ENCODE results near the gene SNAI3. TPM values are rescaled to one million over a fixed set of nuclear protein-coding genes. Genes with fewer than 3 reads are reported as not detected.

The SNAI3 gene
- total and polyA plus RNA-seq, 4 donors = 1.1 to 3.8 (median 2.9) TPM

DNA sequence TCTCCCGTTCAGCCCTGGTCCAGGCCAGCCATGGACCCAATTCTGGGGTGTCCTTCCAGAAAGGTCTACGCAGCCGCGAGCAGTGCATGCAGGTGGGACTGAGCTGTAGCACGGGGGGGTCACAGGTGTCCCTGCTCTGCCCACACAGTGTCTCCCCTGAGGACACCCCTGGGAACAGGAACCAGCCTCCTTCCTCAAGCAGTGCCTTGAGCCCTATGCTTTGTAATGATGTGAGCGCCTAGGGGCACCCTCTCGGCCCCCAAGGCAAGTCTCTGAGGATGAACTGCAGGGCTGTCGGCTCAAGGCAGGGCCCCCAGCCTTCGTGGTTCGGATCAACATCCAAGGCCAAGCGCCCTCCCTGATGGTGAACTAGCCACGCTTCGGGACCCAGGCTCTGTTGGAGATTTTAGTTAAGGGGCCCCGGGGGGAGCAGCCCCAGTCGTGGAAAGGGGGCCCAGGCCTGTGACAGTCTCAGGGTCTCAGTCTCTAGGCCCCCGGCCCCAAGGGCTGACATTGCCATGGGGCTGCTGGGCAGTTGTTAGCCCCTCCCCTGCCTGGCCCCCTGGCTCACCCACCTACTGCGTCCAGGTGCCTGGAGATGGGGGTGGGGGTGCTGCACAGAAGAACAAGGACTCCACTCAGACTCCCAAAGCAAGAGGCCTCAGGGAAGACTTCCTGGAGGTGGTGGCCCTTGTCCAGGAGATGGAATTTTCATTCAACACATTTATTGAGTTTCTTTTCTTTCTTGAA is 45.6 kb downstream of the SNAI3 start:
- DNase-seq = no peak

DNA sequence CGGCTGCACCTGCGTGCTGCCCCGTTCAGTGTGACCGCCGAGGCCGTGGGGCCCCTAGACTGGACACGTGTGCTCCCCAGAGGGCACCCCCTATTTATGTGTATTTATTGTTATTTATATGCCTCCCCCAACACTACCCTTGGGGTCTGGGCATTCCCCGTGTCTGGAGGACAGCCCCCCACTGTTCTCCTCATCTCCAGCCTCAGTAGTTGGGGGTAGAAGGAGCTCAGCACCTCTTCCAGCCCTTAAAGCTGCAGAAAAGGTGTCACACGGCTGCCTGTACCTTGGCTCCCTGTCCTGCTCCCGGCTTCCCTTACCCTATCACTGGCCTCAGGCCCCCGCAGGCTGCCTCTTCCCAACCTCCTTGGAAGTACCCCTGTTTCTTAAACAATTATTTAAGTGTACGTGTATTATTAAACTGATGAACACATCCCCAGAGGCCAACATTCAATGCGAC is 46.2 kb downstream of the SNAI3 start:
- H3K4me1 ChIP-seq (ENCODE audit: control insufficient read depth in 5 of 5, insufficient read depth in 5 of 5, low read length in 5 of 5) = peaks cover 0 to 4% (median 0%) of the 10 kb centered on the region in 5 donors
- H3K9me3 ChIP-seq (ENCODE audit: control insufficient read depth in 4 of 4, insufficient read depth in 3 of 4, low read length in 3 of 4) = peaks cover 0 to 2% (median 0%) of the 10 kb centered on the region in 4 donors
- peaks cover 0 to 49% (median 26%) of the 10 kb centered on the region in 3 donors for H3K27me3 ChIP-seq (ENCODE audit: control insufficient read depth in 3 of 3, insufficient read depth in 3 of 3, low read length in 2 of 3)
- no peak for DNase-seq
- H3K4me3 ChIP-seq = no peak overlapping the region
- ATAC-seq (ENCODE audit: insufficient read depth, low FRiP score) = no peak
- WGBS, 2 donors = 40 to 42% methylated on average over 13 of the region's 13 CpGs
- peaks cover 0 to 15% (median under 1%) of the 10 kb centered on the region in 4 donors for H3K36me3 ChIP-seq (ENCODE audit: control insufficient read depth in 4 of 4, insufficient read depth in 4 of 4, low read length in 4 of 4)
- H3K27ac ChIP-seq (ENCODE audit: low read depth in 1 of 2, low read length in 1 of 2) = no peak overlapping the region
- TF ChIP-seq, protein P1, sequence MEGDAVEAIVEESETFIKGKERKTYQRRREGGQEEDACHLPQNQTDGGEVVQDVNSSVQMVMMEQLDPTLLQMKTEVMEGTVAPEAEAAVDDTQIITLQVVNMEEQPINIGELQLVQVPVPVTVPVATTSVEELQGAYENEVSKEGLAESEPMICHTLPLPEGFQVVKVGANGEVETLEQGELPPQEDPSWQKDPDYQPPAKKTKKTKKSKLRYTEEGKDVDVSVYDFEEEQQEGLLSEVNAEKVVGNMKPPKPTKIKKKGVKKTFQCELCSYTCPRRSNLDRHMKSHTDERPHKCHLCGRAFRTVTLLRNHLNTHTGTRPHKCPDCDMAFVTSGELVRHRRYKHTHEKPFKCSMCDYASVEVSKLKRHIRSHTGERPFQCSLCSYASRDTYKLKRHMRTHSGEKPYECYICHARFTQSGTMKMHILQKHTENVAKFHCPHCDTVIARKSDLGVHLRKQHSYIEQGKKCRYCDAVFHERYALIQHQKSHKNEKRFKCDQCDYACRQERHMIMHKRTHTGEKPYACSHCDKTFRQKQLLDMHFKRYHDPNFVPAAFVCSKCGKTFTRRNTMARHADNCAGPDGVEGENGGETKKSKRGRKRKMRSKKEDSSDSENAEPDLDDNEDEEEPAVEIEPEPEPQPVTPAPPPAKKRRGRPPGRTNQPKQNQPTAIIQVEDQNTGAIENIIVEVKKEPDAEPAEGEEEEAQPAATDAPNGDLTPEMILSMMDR (IDR thresholded peaks at IDR 0.05; ENCODE audit: control extremely low read depth, extremely low read depth) = no peak
- H3K9ac ChIP-seq (ENCODE audit: insufficient read depth in 1 of 2, low read length in 2 of 2) = no peak overlapping the region

More for the DNA sequence above, 45.6 kb downstream of the SNAI3 start:
- Histone ChIP-seq H3K27ac (ENCODE audit: low read depth in 1 of 2, low read length in 1 of 2) (no peak overlapping the region), H3K36me3 (ENCODE audit: control insufficient read depth in 4 of 4, insufficient read depth in 4 of 4, low read length in 4 of 4) (peaks cover 0 to 15% (median 2%) of the 10 kb centered on the region in 4 donors), H3K9ac (ENCODE audit: insufficient read depth in 1 of 2, low read length in 2 of 2) (no peak overlapping the region), H3K27me3 (ENCODE audit: control insufficient read depth in 3 of 3, insufficient read depth in 3 of 3, low read length in 2 of 3) (peaks cover 0 to 49% (median 26%) of the 10 kb centered on the region in 3 donors), H3K4me1 (ENCODE audit: control insufficient read depth in 5 of 5, insufficient read depth in 5 of 5, low read length in 5 of 5) (peaks cover 0 to 4% (median 0%) of the 10 kb centered on the region in 5 donors), H3K4me3 (no peak overlapping the region), H3K9me3 (ENCODE audit: control insufficient read depth in 4 of 4, insufficient read depth in 3 of 4, low read length in 3 of 4) (peaks cover 0 to 2% (median 0%) of the 10 kb centered on the region in 4 donors)
- 64 to 67% methylated on average over 15 to 17 of the region's 17 CpGs for WGBS, 2 donors
- ATAC-seq (ENCODE audit: insufficient read depth, low FRiP score) = no peak
- TF ChIP-seq, protein P1 (IDR thresholded peaks at IDR 0.05; ENCODE audit: control extremely low read depth, extremely low read depth) = no peak

DNA sequence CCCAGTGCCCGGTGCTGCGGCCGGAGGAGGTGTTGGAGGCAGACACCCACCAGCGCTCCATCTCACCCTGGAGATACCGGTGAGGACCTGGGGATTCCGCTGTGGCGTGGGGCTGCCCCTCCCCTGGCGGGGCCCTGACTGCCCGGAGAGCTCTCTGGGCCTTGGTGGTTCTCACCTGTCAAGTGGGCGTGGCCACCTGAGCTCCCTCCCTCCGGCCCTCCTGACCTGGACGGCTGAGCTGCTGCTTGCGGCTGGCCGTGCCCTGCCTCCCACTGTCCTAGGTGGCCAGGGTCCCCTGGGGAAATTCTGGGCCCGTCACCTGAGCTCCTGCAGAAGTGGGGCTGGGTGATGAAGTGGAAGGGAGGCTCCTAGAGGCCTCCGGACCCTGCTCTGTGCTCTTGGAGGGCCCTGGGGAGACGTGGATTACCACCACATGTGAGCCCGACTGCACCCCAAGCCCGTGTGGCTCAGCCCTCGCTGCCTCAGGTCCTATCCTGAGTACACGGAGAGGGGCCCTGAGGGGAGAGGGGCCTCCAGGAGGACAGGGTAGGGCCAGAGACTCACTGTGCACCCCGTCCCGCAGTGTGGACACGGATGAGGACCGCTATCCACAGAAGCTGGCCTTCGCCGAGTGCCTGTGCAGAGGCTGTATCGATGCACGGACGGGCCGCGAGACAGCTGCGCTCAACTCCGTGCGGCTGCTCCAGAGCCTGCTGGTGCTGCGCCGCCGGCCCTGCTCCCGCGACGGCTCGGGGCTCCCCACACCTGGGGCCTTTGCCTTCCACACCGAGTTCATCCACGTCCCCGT is 46.9 kb downstream of the SNAI3 start:
- H3K4me3 ChIP-seq = no peak overlapping the region
- H3K4me1 ChIP-seq (ENCODE audit: control insufficient read depth in 5 of 5, insufficient read depth in 5 of 5, low read length in 5 of 5) = peaks cover 0 to 9% (median 0%) of the 10 kb centered on the region in 5 donors
- H3K27me3 ChIP-seq (ENCODE audit: control insufficient read depth in 3 of 3, insufficient read depth in 3 of 3, low read length in 2 of 3) = peaks cover 0 to 49% (median 26%) of the 10 kb centered on the region in 3 donors
- H3K9ac ChIP-seq (ENCODE audit: insufficient read depth in 1 of 2, low read length in 2 of 2) = no peak overlapping the region
- TF ChIP-seq, protein P1 (IDR thresholded peaks at IDR 0.05; ENCODE audit: control extremely low read depth, extremely low read depth) = no peak
- WGBS, 2 donors = 23 to 29% methylated on average over 45 of the region's 45 CpGs
- no peak for DNase-seq
- no peak for ATAC-seq (ENCODE audit: insufficient read depth, low FRiP score)
- peaks cover 0 to 13% (median 0%) of the 10 kb centered on the region in 4 donors for H3K36me3 ChIP-seq (ENCODE audit: control insufficient read depth in 4 of 4, insufficient read depth in 4 of 4, low read length in 4 of 4)
- H3K9me3 ChIP-seq (ENCODE audit: control insufficient read depth in 4 of 4, insufficient read depth in 3 of 4, low read length in 3 of 4) = peaks cover 0 to 2% (median 0%) of the 10 kb centered on the region in 4 donors
- H3K27ac ChIP-seq (ENCODE audit: low read depth in 1 of 2, low read length in 1 of 2) = no peak overlapping the region

All from lung (tissue), 12 donors.